K562 (cell line): ENCODE results near the gene NTRK3. TPM values are rescaled to one million over a fixed set of nuclear protein-coding genes. Genes with fewer than 3 reads are reported as not detected.

Experiments
- ATAC-seq: fragments of 200-7000 bp; cut with Tn5 transposase; 3 replicates; pipeline ENCODE4 v1.9.1; 2020; ENCODE audit warnings: moderate library complexity
- BruUV-seq: library from RNA; stranded (reverse); fragments of 400-500 nt; replicated peaks from 2 replicates; lab custom pipeline; 2021; lab: Mats Ljungman, UMichigan
- CTCF ChIA-PET: fragments of 300-600 bp; formaldehyde crosslinking; extraction: SDS; loops from one replicate; lab custom pipeline; 2021; ENCODE audit warnings: low intra/inter-chr PET ratio; lab: Yijun Ruan, JAX
- POLR2A ChIA-PET: fragments of 300-600, 350-650 bp; sonication (Branson Sonifier 250); formaldehyde crosslinking; extraction: SDS; loops from one replicate; lab custom pipeline; 2021; ENCODE audit warnings: antibody characterized with exemption, inconsistent platforms; lab: Yijun Ruan, JAX
- DNase-seq, 4 experiments: peaks; one replicate each; pipeline versions ENCODE4 v3.0.0 to v3.0.0-alpha.2; 2011 to 2018; ENCODE audit warnings: low spot score in 3 of 4, mixed read lengths in 3 of 4; ENCODE audit errors: extremely low read depth in 1 of 4
- FAIRE-seq: peaks from 2 replicates; lab custom pipeline; 2011; peaks lifted over from hg19 to GRCh38; lab: Jason Lieb, UNC
- H2AFZ ChIP-seq: 2 replicates; pipeline ENCODE4 v1.6.0; 2011; ENCODE audit warnings: low read depth, low read length, control low read depth, inconsistent platforms
- H3K27ac ChIP-seq: fragments of 200-600 bp; 3 replicates; pipeline ENCODE4 v1.8.0; 2011; ENCODE audit warnings: low read depth, mild to moderate bottlenecking, control low read depth, inconsistent platforms, low read length, moderate library complexity, mixed read lengths; ENCODE audit errors: extremely low read depth
- H3K27me3 ChIP-seq, 2 experiments: fragments of 300-600 bp in 1 of 2; 2 replicates in 1 of 2; 3 replicates in 1 of 2; pipeline versions ENCODE4 v1.6.0 to v1.8.0; 2011; ENCODE audit warnings: inconsistent platforms in 2 of 2, low read length in 2 of 2, mild to moderate bottlenecking in 1 of 2, mixed read lengths in 1 of 2, moderate library complexity in 1 of 2; ENCODE audit not compliant: control insufficient read depth in 2 of 2, insufficient read depth in 2 of 2
- H3K36me3 ChIP-seq: fragments of 300-600 bp; 3 replicates; pipeline ENCODE4 v1.8.0; 2011; ENCODE audit warnings: mild to moderate bottlenecking, low read length, inconsistent platforms; ENCODE audit not compliant: control insufficient read depth, insufficient read depth
- H3K4me1 ChIP-seq, 2 experiments: fragments of 200-600 bp in 1 of 2; replicated peaks in 1 of 2; 2 replicates in 1 of 2; 3 replicates in 1 of 2; pipeline versions ENCODE4 v1.5.1 to v1.8.0; 2011; ENCODE audit warnings: inconsistent platforms in 2 of 2, low read length in 2 of 2, mild to moderate bottlenecking in 1 of 2, mixed read lengths in 1 of 2, moderate library complexity in 1 of 2; ENCODE audit not compliant: control insufficient read depth in 2 of 2, insufficient read depth in 2 of 2
- H3K4me2 ChIP-seq: 2 replicates; pipeline ENCODE4 v1.6.1; 2011; ENCODE audit warnings: low read length, control low read depth, inconsistent platforms, mixed read lengths; ENCODE audit not compliant: insufficient read depth
- H3K4me3 ChIP-seq: fragments of 200-600 bp; sonication (generic), shearing (Covaris generic); 2 replicates; pipeline ENCODE4 v1.5.1; 2016; ENCODE audit warnings: control low read depth, inconsistent platforms
- H3K79me2 ChIP-seq: fragments of 200-600 bp; 3 replicates; pipeline ENCODE4 v1.8.0; 2011; ENCODE audit warnings: low read length, inconsistent platforms; ENCODE audit not compliant: control insufficient read depth, insufficient read depth
- H3K9ac ChIP-seq, 2 experiments: 2 replicates each; pipeline versions ENCODE4 v1.6.0 to v1.6.1; 2011; ENCODE audit warnings: low read depth in 2 of 2, low read length in 2 of 2, control low read depth in 1 of 2, inconsistent platforms in 1 of 2, mild to moderate bottlenecking in 1 of 2, mixed read lengths in 1 of 2; ENCODE audit not compliant: insufficient read depth in 1 of 2
- H3K9me1 ChIP-seq: one replicate; pipeline ENCODE4 v1.6.0; 2011; ENCODE audit warnings: inconsistent platforms, mild to moderate bottlenecking, low read length, moderate library complexity; ENCODE audit not compliant: control insufficient read depth, insufficient read depth
- H3K9me3 ChIP-seq: replicated peaks from 2 replicates; pipeline ENCODE4 v1.5.1; 2011; ENCODE audit warnings: low read depth, low read length, inconsistent platforms; ENCODE audit not compliant: control insufficient read depth, insufficient read depth
- H4K20me1 ChIP-seq: replicated peaks from 2 replicates; pipeline ENCODE4 v1.6.1; 2011; ENCODE audit warnings: low read length, inconsistent platforms, mixed read lengths; ENCODE audit not compliant: control insufficient read depth, insufficient read depth
- ATF3 ChIP-seq, 2 experiments: fragments of 450-650 bp in 1 of 2; sonication (generic) in 1 of 2; formaldehyde crosslinking in 1 of 2; IDR thresholded peaks in 1 of 2; conservative IDR thresholded peaks in 1 of 2; 2 replicates each; pipeline versions ENCODE4 v1.6.1 to v1.8.1; 2016 to 2023; ENCODE audit warnings: mild to moderate bottlenecking in 2 of 2, moderate library complexity in 2 of 2, inconsistent platforms in 1 of 2, missing genetic modification reagents in 1 of 2
- CBX1 ChIP-seq: sonication (generic); IDR thresholded peaks from 2 replicates; pipeline ENCODE4 v1.6.1; 2016; ENCODE audit warnings: antibody characterized with exemption, low read depth, mild to moderate bottlenecking
- CHD7 ChIP-seq: fragments of 200-600 bp; sonication (generic); IDR thresholded peaks from one replicate; pipeline ENCODE4 v1.6.1; 2012; ENCODE audit warnings: mild to moderate bottlenecking, low read depth, low read length, inconsistent platforms
- FOXK1 ChIP-seq: sonication (generic); formaldehyde crosslinking; IDR thresholded peaks from 2 replicates; pipeline ENCODE4 v1.8.0; 2022; ENCODE audit warnings: missing genetic modification reagents, mild to moderate bottlenecking, borderline replicate concordance
- MCM5 ChIP-seq: fragments of 450-650 bp; IDR thresholded peaks from 2 replicates; pipeline ENCODE4 v1.6.1; 2016; ENCODE audit warnings: low read depth
- PHTF2 ChIP-seq: fragments of 250-450 bp; sonication (Bioruptor Pico); IDR thresholded peaks from 2 replicates; pipeline ENCODE4 v1.5.0; 2021; ENCODE audit warnings: mild to moderate bottlenecking
- RBM22 ChIP-seq: fragments of 200-400 bp; formaldehyde crosslinking; IDR thresholded peaks from 2 replicates; pipeline ENCODE4 v1.6.1; 2018; ENCODE audit warnings: low read length, low read depth; ENCODE audit not compliant: poor library complexity, severe bottlenecking
- SMARCB1 ChIP-seq: IDR thresholded peaks from 2 replicates; pipeline ENCODE4 v1.6.1; 2011; ENCODE audit warnings: improper control_type of control experiment, low read depth; ENCODE audit not compliant: insufficient read length
- TCF7L2 ChIP-seq: fragments of 150-350 bp; IDR thresholded peaks from 2 replicates; pipeline ENCODE4 v1.6.1; 2016; ENCODE audit warnings: low read depth, mild to moderate bottlenecking, low read length, moderate library complexity
- XRCC3 ChIP-seq: fragments of 450-650 bp; IDR thresholded peaks from 2 replicates; pipeline ENCODE4 v1.6.1; 2017; ENCODE audit warnings: mild to moderate bottlenecking, moderate library complexity
- WGBS: fragments of 100-300 bp; shearing (Covaris generic); methylation state at CpG from one replicate; pipeline ENCODE4 v1.1.6; 2016; ENCODE audit warnings: low coverage, mixed read lengths; ENCODE audit not compliant: insufficient coverage; ENCODE audit errors: missing lambda C conversion rate; 5-methylcytosine and 5-hydroxymethylcytosine counted together
- in situ Hi-C: fragments of 300-500 bp; cut with MboI; formaldehyde crosslinking; loops from 4 replicates; pipeline ENCODE4 v1.15.0; 2018; ENCODE audit warnings: inconsistent platforms, mixed read lengths
- intact Hi-C: fragments of 100-400 bp; cut with micrococcal nuclease; formaldehyde crosslinking; loops from 2 replicates; pipeline ENCODE4 v1.14.2; 2022
- polyA plus RNA-seq, 8 experiments: library from polyadenylated mRNA; depleted of rRNA in 4 of 8; stranded (reverse) in 5 of 8; unstranded in 3 of 8; fragments of >200 nt; fragmentation: Nextera tagmentation in 2 of 8; fragmentation: Illumina TruSeq in 1 of 8; extraction: Ambion mirVana in 2 of 8; extraction: Trizol in 1 of 8; gene quantifications; 2 replicates each; pipeline versions ENCODE4 v1.2.1 to v1.2.3, GENCODE V29; 2011 to 2014; ENCODE audit warnings: inconsistent platforms in 1 of 8, missing spikeins in 1 of 8
- total RNA-seq, 7 experiments: library from RNA; depleted of rRNA in 6 of 7; stranded (reverse); fragments of >200 nt in 6 of 7; fragmentation: Illumina TruSeq in 2 of 7; extraction: Trizol in 2 of 7; gene quantifications; 2 replicates each; pipeline versions ENCODE4 v1.2.1 to v1.2.3, GENCODE V29; 2011 to 2021; ENCODE audit warnings: low replicate concordance in 1 of 7

NTRK3 gene
- total and polyA plus RNA-seq, 9 of the 15 experiments (the other 6 are each of a cell fraction or from before 2014, with no cell fraction given), result 0.11 to 0.13 TPM; not detected in 7

DNA sequence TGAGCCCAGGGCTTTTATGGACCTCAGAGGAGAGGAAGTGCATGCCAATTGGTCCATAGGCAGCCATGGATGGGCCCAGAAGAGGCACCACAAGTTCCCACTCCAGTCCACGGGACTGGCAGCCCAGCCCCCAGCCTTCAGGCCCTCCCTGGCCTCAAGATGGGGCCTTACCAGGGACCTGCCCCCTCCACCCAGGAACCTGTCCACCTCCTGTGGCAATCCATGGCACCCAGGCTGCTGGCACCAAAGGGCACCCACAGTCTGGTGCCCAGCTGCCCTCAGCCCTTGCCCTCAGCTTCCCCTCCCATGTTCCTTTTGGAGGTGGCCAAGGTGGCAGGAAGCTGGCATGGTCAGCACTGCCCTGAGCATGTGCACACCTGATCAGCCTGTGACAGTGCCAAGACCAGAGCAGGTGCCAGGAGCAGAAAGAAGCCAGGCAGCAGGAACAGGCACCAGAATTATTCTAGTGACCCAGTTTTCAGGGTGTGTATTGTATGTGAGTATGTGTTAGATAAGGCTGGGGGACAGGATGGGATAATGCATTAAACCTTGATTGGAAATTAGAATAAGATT is 415.0 kb downstream of the NTRK3 start:
- in situ Hi-C loops (no loop called here), intact Hi-C loops (no loop called here)
- Histone ChIP-seq H3K27me3 (no peaks in the 10 kb centered on the region), H3K36me3 (no peaks in the 10 kb centered on the region), H3K9me1 (peaks cover 2% of the 10 kb centered on the region), H3K4me2 (no peak overlapping the region), H3K4me3 (no peak overlapping the region), H3K79me2 (no peaks in the 10 kb centered on the region), H3K4me1 (no peaks in the 10 kb centered on the region), H3K9ac (no peak overlapping the region), H4K20me1 (no peaks in the 10 kb centered on the region), H3K27ac (no peak overlapping the region), H3K9me3 (no peaks in the 10 kb centered on the region), H2AFZ (no peak overlapping the region)
- no TSS peak for BruUV-seq
- ATAC-seq (no peak), FAIRE-seq (no peak), DNase-seq (no peak)
- POLR2A ChIA-PET, result no interaction called here
- CTCF ChIA-PET, result no interaction called here
- WGBS, result 0% methylated on average over 1 of the region's 1 CpG
- TF ChIP-seq SMARCB1, result no peak
- no peak for TF ChIP-seq XRCC3
- TF ChIP-seq FOXK1 (CRISPR knock-in tag), result no peak
- no peak for TF ChIP-seq ATF3 (IDR thresholded peaks at IDR 0.05)
- TF ChIP-seq ATF3 (CRISPR knock-in tag; conservative IDR thresholded peaks at IDR 0.05), result no peak
- TF ChIP-seq PHTF2, result no peak
- no peak for TF ChIP-seq MCM5
- no peak for TF ChIP-seq RBM22
- TF ChIP-seq CHD7, result no peak
- TF ChIP-seq CBX1, result no peak
- no peak for TF ChIP-seq TCF7L2
